T-helper 1 cell (primary cell): Measurements from ENCODE around the gene AKNA.

Experiments
- DNase-seq, 5 donors: peaks; one replicate each; pipeline ENCODE4 v3.0.0-alpha.2; 2012 to 2020

The AKNA gene

GRCh38 chr9:114416906-114417305, 29.1 kb upstream of the AKNA start:
- DNase-seq, result no peak

- DNase-seq, result no peak
These were observed 28.5 kb upstream of the AKNA start for GRCh38 chr9:114416290-114416689.

GRCh38 chr9:114414346-114414745, 26.6 kb upstream of the AKNA start:
- DNase-seq, result no peak

GRCh38 chr9:114413861-114414301, 26.1 kb upstream of the AKNA start:
- no peak for DNase-seq

GRCh38 chr9:114412048-114412683, 24.4 kb upstream of the AKNA start:
- DNase-seq, result no peak

- no peak for DNase-seq
These were observed 23.7 kb upstream of the AKNA start for GRCh38 chr9:114411452-114411851.

- DNase-seq, result no peak
These were observed 23.1 kb upstream of the AKNA start for GRCh38 chr9:114410910-114411309.

GRCh38 chr9:114409842-114410241, 22.1 kb upstream of the AKNA start:
- no peak for DNase-seq

- no peak for DNase-seq
These were observed 21.5 kb upstream of the AKNA start for GRCh38 chr9:114409103-114409780.

- no peak for DNase-seq
These were observed 20.9 kb upstream of the AKNA start for GRCh38 chr9:114408645-114409044.

- DNase-seq, result no peak
These were observed 20.1 kb upstream of the AKNA start for GRCh38 chr9:114407889-114408288.

GRCh38 chr9:114406441-114406840, 18.7 kb upstream of the AKNA start:
- no peak for DNase-seq

GRCh38 chr9:114405294-114406034, 17.7 kb upstream of the AKNA start:
- DNase-seq, result peak; percentile 46 to 79 (median 69)

- no peak for DNase-seq
These were observed 16.7 kb upstream of the AKNA start for GRCh38 chr9:114404531-114404930.

GRCh38 chr9:114403153-114403756, 15.5 kb upstream of the AKNA start:
- DNase-seq, result no peak

GRCh38 chr9:114401344-114401743, 13.6 kb upstream of the AKNA start:
- no peak for DNase-seq

GRCh38 chr9:114400772-114401171, 13.0 kb upstream of the AKNA start:
- no peak for DNase-seq

GRCh38 chr9:114400219-114400618, 12.4 kb upstream of the AKNA start:
- DNase-seq, result no peak

GRCh38 chr9:114399381-114399780, 11.6 kb upstream of the AKNA start:
- DNase-seq, result no peak

GRCh38 chr9:114397848-114398605, 10.2 kb upstream of the AKNA start:
- peak; percentile 90 to 95 (median 94) for DNase-seq

- no peak for DNase-seq
These were observed 9.6 kb upstream of the AKNA start for GRCh38 chr9:114397219-114397847.

- no peak for DNase-seq
These were observed 8.9 kb upstream of the AKNA start for GRCh38 chr9:114396558-114397218.
